ENCODE measurements around the gene SPOCK2.

Gene SPOCK2

GRCh38 chr10:72009051-72009424, 79.3 kb downstream of the SPOCK2 start:
- no peak for DNase-seq

Data from C1 segment of cervical spinal cord (tissue), 14 donors.